ENCODE measurements around the gene KRT75. TPM values are rescaled to one million over a fixed set of nuclear protein-coding genes. Genes with fewer than 3 reads are reported as not detected.
"Not testable (repeated sequence)": the region's sequence is repeated elsewhere in the genome, so short reads cannot be mapped to it uniquely, and the experiment has no call there.

KRT75 gene
- total and polyA plus RNA-seq, 2 donors (not counting 3 experiments of a cell fraction or from before 2014, with no cell fraction given), result not detected

GRCh38 chr12:52411815-52412214, 22.4 kb downstream of the KRT75 start:
- H2AFZ ChIP-seq (ENCODE audit: low read depth, low read length), result no peak overlapping the region
- H3K9me3 ChIP-seq (replicated peaks; ENCODE audit: control insufficient read depth, insufficient read depth, low read length), result no peaks in the 10 kb centered on the region
- H3K36me3 ChIP-seq (ENCODE audit: control insufficient read depth in 2 of 2, extremely low read depth in 1 of 2, insufficient read depth in 2 of 2, low read length in 2 of 2), result no peaks in the 10 kb centered on the region
- FAIRE-seq (no peak), DNase-seq (ENCODE audit: low read depth, low spot score) (no peak)
- TF ChIP-seq POLR2AphosphoS5 (IDR thresholded peaks at IDR 0.05; ENCODE audit: insufficient read depth, low read depth, low read length) (no peak), JUN (IDR thresholded peaks at IDR 0.05; ENCODE audit: borderline replicate concordance, insufficient read depth, insufficient read length, low read depth) (no peak), EZH2 (IDR thresholded peaks at IDR 0.05; ENCODE audit: borderline replicate concordance, low read depth, low read length, severe bottlenecking) (no peak), CTCF (IDR thresholded peaks at IDR 0.05; ENCODE audit: extremely low read depth in 1 of 2, insufficient read depth in 1 of 2, low read depth in 1 of 2, low read length in 2 of 2) (no peak), POLR2A (IDR thresholded peaks at IDR 0.05; ENCODE audit: low read depth, low read length) (no peak), FOS (IDR thresholded peaks at IDR 0.05; ENCODE audit: borderline replicate concordance, insufficient read depth, low read length) (no peak), GATA2 (IDR thresholded peaks at IDR 0.05; ENCODE audit: insufficient read depth, insufficient read length, low read depth, low read length) (no peak), MYC (IDR thresholded peaks at IDR 0.05; ENCODE audit: low read depth, low read length) (no peak), MAX (IDR thresholded peaks at IDR 0.05; ENCODE audit: insufficient read depth, insufficient read length) (no peak)
- dilution Hi-C loops (cut with MboI; ENCODE audit: extremely low pct_ligation_motif_present, low sequenced_read_pairs), result no loop called here
- no peak overlapping the region for H3K4me3 ChIP-seq (replicated peaks in 1 of 3; ENCODE audit: insufficient read depth in 1 of 3, low read depth in 1 of 3, low read length in 3 of 3)
- peaks cover 0 to 2% of the 10 kb centered on the region in 2 experiments for H3K27me3 ChIP-seq (ENCODE audit: control insufficient read depth in 2 of 2, insufficient read depth in 2 of 2, low read length in 2 of 2)
- H3K79me2 ChIP-seq (ENCODE audit: control insufficient read depth, insufficient read depth, low read length), result no peaks in the 10 kb centered on the region
- ChIA-PET POLR2A (no interaction called here), CTCF (no interaction called here)
- no peaks in the 10 kb centered on the region for H3K4me1 ChIP-seq (ENCODE audit: control insufficient read depth, extremely low read depth, insufficient read depth, low read length)
- H3K4me2 ChIP-seq (ENCODE audit: insufficient read depth, low read length), result no peak overlapping the region
- H3K27ac ChIP-seq (ENCODE audit: insufficient read depth, low read depth, low read length), result no peak overlapping the region
- intact Hi-C loops (cut with micrococcal nuclease), result no loop called here
- BruUV-seq (replicated peaks), result no TSS peak
- no peaks in the 10 kb centered on the region for H3K9me1 ChIP-seq (replicated peaks; ENCODE audit: control insufficient read depth, extremely low read depth, insufficient read depth, low read length)
- H4K20me1 ChIP-seq (replicated peaks; ENCODE audit: control insufficient read depth, extremely low read depth, insufficient read depth, low read length), result no peaks in the 10 kb centered on the region
- no peak overlapping the region for H3K9ac ChIP-seq (replicated peaks; ENCODE audit: extremely low read depth, insufficient read depth, low read length)

- FAIRE-seq; H3K4me3 ChIP-seq (replicated peaks in 1 of 3; ENCODE audit: insufficient read depth in 1 of 3, low read depth in 1 of 3, low read length in 3 of 3); H3K9me1 ChIP-seq (replicated peaks; ENCODE audit: control insufficient read depth, extremely low read depth, insufficient read depth, low read length); dilution Hi-C loops (cut with MboI; ENCODE audit: extremely low pct_ligation_motif_present, low sequenced_read_pairs); POLR2A ChIA-PET; H3K4me1 ChIP-seq (ENCODE audit: control insufficient read depth, extremely low read depth, insufficient read depth, low read length); CTCF ChIA-PET; H3K4me2 ChIP-seq (ENCODE audit: insufficient read depth, low read length); H4K20me1 ChIP-seq (replicated peaks; ENCODE audit: control insufficient read depth, extremely low read depth, insufficient read depth, low read length); BruUV-seq (replicated peaks); H3K27ac ChIP-seq (ENCODE audit: insufficient read depth, low read depth, low read length); H2AFZ ChIP-seq (ENCODE audit: low read depth, low read length); H3K9ac ChIP-seq (replicated peaks; ENCODE audit: extremely low read depth, insufficient read depth, low read length); intact Hi-C loops (cut with micrococcal nuclease); H3K27me3 ChIP-seq (ENCODE audit: control insufficient read depth in 2 of 2, insufficient read depth in 2 of 2, low read length in 2 of 2); H3K79me2 ChIP-seq (ENCODE audit: control insufficient read depth, insufficient read depth, low read length); H3K9me3 ChIP-seq (replicated peaks; ENCODE audit: control insufficient read depth, insufficient read depth, low read length); DNase-seq (ENCODE audit: low read depth, low spot score); H3K36me3 ChIP-seq (ENCODE audit: control insufficient read depth in 2 of 2, extremely low read depth in 1 of 2, insufficient read depth in 2 of 2, low read length in 2 of 2): not testable (repeated sequence)
Observed at GRCh38 chr12:52410589-52411248, 23.5 kb downstream of the KRT75 start.

All from endothelial cell of umbilical vein (primary cell).